Smooth muscle cell (in vitro differentiated cells): Measurements from ENCODE around the gene ABCA2. TPM values are rescaled to one million over a fixed set of nuclear protein-coding genes. Genes with fewer than 3 reads are reported as not detected.
A peak's percentile ranks its signal among the peaks of the same experiment; 100 is the strongest.

Source experiments
- DNase-seq: peaks from one replicate; lab custom pipeline; 2025; ENCODE audit not compliant: unreplicated experiment; lab: John Stamatoyannopoulos, UW
- H2AFZ ChIP-seq: fragments of 200-600 bp; sonication (generic); 2 replicates; pipeline ENCODE4 v1.6.0; 2016; ENCODE audit warnings: antibody characterized with exemption, low read depth, mild to moderate bottlenecking
- H3F3A ChIP-seq: fragments of 200-600 bp; sonication (generic); 2 replicates; pipeline ENCODE4 v1.6.0; 2017; ENCODE audit warnings: antibody characterized with exemption, low read depth
- H3K27ac ChIP-seq: fragments of 200-600 bp; sonication (generic); 2 replicates; pipeline ENCODE4 v1.5.1; 2016; ENCODE audit warnings: low read depth, mild to moderate bottlenecking
- H3K27me3 ChIP-seq: fragments of 200-600 bp; sonication (generic); 2 replicates; pipeline ENCODE4 v1.6.1; 2016; ENCODE audit warnings: low read depth, mild to moderate bottlenecking
- H3K36me3 ChIP-seq: fragments of 200-600 bp; sonication (generic); 2 replicates; pipeline ENCODE4 v1.5.1; 2016; ENCODE audit warnings: low read depth
- H3K4me1 ChIP-seq: fragments of 200-600 bp; sonication (generic); 2 replicates; pipeline ENCODE4 v1.5.1; 2016; ENCODE audit warnings: low read depth
- H3K4me2 ChIP-seq: fragments of 200-600 bp; sonication (generic); 2 replicates; pipeline ENCODE4 v1.6.0; 2016; ENCODE audit warnings: mild to moderate bottlenecking
- H3K4me3 ChIP-seq: fragments of 200-600 bp; sonication (generic); 2 replicates; pipeline ENCODE4 v1.5.1; 2016; ENCODE audit warnings: mild to moderate bottlenecking
- H3K79me2 ChIP-seq: fragments of 200-600 bp; sonication (generic); 2 replicates; pipeline ENCODE4 v1.6.0; 2016; ENCODE audit warnings: low read depth, mild to moderate bottlenecking
- H3K9ac ChIP-seq: fragments of 200-600 bp; sonication (generic); 2 replicates; pipeline ENCODE4 v1.6.0; 2016; ENCODE audit warnings: low read depth
- H3K9me3 ChIP-seq: fragments of 200-600 bp; sonication (generic); replicated peaks from 2 replicates; pipeline ENCODE4 v1.5.1; 2016; ENCODE audit warnings: low read depth
- H4K20me1 ChIP-seq: fragments of 200-600 bp; sonication (generic); 2 replicates; pipeline ENCODE4 v1.6.0; 2016; ENCODE audit warnings: low read depth
- CTCF ChIP-seq: fragments of 200-600 bp; sonication (generic); IDR thresholded peaks from 2 replicates; pipeline ENCODE4 v1.5.1; 2017; ENCODE audit warnings: borderline replicate concordance, mild to moderate bottlenecking, antibody characterized with exemption; ENCODE audit not compliant: insufficient read depth, poor library complexity, severe bottlenecking
- WGBS: methylation state at CpG from one replicate; pipeline ENCODE4 v1.1.7; 2016; ENCODE audit warnings: low lambda C conversion rate; 5-methylcytosine and 5-hydroxymethylcytosine counted together
- polyA plus RNA-seq: library from polyadenylated mRNA; unstranded; fragments of >200 nt; fragmentation: Nextera tagmentation; extraction: Ambion mirVana; gene quantifications from 2 replicates; pipeline ENCODE4 v1.2.1, GENCODE V29; 2016
- total RNA-seq: library from RNA; depleted of rRNA; stranded (reverse); fragments of >200 nt; gene quantifications from 2 replicates; pipeline ENCODE4 v1.2.3, GENCODE V29; 2014

ABCA2 gene
- total and polyA plus RNA-seq, 2 experiments from 2014 or later, result 15.9 to 26.2 TPM

GRCh38 chr9:137070906-137071275, 42.9 kb upstream of the ABCA2 start:
- Histone ChIP-seq H3K4me2 (peak overlapping the region; percentile 95), H3K4me3 (peak overlapping the region; percentile 51), H3K27me3 (peaks cover 6% of the 10 kb centered on the region), H3F3A (no peaks in the 10 kb centered on the region), H3K9ac (no peak overlapping the region), H3K36me3 (no peaks in the 10 kb centered on the region), H3K27ac (no peak overlapping the region), H4K20me1 (no peaks in the 10 kb centered on the region), H3K9me3 (no peaks in the 10 kb centered on the region), H2AFZ (peak overlapping the region; percentile 51), H3K4me1 (peaks cover 8% of the 10 kb centered on the region), H3K79me2 (no peaks in the 10 kb centered on the region)
- no peak for DNase-seq
- TF ChIP-seq CTCF, result no peak
- 23% methylated on average over 6 of the region's 6 CpGs for WGBS

GRCh38 chr9:137070201-137070905, 42.3 kb upstream of the ABCA2 start, which contains the start of gene SAPCD2:
Gene SAPCD2, minus strand, starts transcription at chr9:137070557. Its CDS starts 97 bp downstream, at chr9:137070460.
- DNase-seq, result peak; percentile 52

GRCh38 chr9:137069508-137070091, 41.6 kb upstream of the ABCA2 start:
- WGBS, result 7% methylated on average over 32 of the region's 52 CpGs
- H3K4me2 ChIP-seq, result peak overlapping the region; percentile 95
- peaks cover 6% of the 10 kb centered on the region for H3K27me3 ChIP-seq
- H3K9ac ChIP-seq, result no peak overlapping the region
- DNase-seq, result no peak
- H3K36me3 ChIP-seq, result no peaks in the 10 kb centered on the region
- no peak overlapping the region for H3K27ac ChIP-seq
- no peaks in the 10 kb centered on the region for H4K20me1 ChIP-seq
- peak overlapping the region; percentile 32 for H3K4me3 ChIP-seq
- H3K79me2 ChIP-seq, result no peaks in the 10 kb centered on the region
- H3K9me3 ChIP-seq, result no peaks in the 10 kb centered on the region
- H3K4me1 ChIP-seq, result peaks cover 8% of the 10 kb centered on the region
- TF ChIP-seq CTCF, result no peak
- no peak overlapping the region for H2AFZ ChIP-seq
- no peaks in the 10 kb centered on the region for H3F3A ChIP-seq

More at GRCh38 chr9:137070201-137070905, 42.3 kb upstream of the ABCA2 start, which contains the start of gene SAPCD2:
- peak within 1 kb of the TSS; percentile 95 for H3K4me2 ChIP-seq
- H3K79me2 ChIP-seq, result no peaks in the 10 kb centered on the region
- WGBS, result under 1% methylated on average over 68 of the region's 74 CpGs
- peaks cover 8% of the 10 kb centered on the region for H3K4me1 ChIP-seq
- peak within 1 kb of the TSS; percentile 51 for H2AFZ ChIP-seq
- no peaks in the 10 kb centered on the region for H3F3A ChIP-seq
- H3K9me3 ChIP-seq, result no peaks in the 10 kb centered on the region
- H3K27me3 ChIP-seq, result peaks cover 6% of the 10 kb centered on the region
- H3K4me3 ChIP-seq, result peak within 1 kb of the TSS; percentile 51
- TF ChIP-seq CTCF, result no peak
- H4K20me1 ChIP-seq, result no peaks in the 10 kb centered on the region
- H3K9ac ChIP-seq, result no peak within 1 kb of the TSS
- H3K27ac ChIP-seq, result no peak within 1 kb of the TSS
- H3K36me3 ChIP-seq, result no peaks in the 10 kb centered on the region
